Retina (tissue), 1 donor: ENCODE measurements around the gene NACA2.

Source experiments
- DNase-seq: peaks from one replicate; pipeline ENCODE4 v3.0.0-alpha.2; 2016

NACA2 gene

GRCh38 chr17:61543786-61544415 is 47.1 kb downstream of the NACA2 start:
- no peak for DNase-seq

GRCh38 chr17:61542027-61542426 is 49.0 kb downstream of the NACA2 start:
- DNase-seq: no peak

- DNase-seq: no peak
Observed at GRCh38 chr17:61540874-61541273, 50.1 kb downstream of the NACA2 start.
